Kidney (tissue), 14 donors: ENCODE measurements around the gene ADH6. TPM values are rescaled to one million over a fixed set of nuclear protein-coding genes. Genes with fewer than 3 reads are reported as not detected.

Source experiments
- DNase-seq, 5 donors: peaks; one replicate each; pipeline ENCODE4 v3.0.0-alpha.2; 2013 to 2020
- FAIRE-seq: peaks from 2 replicates; lab custom pipeline; 2012; peaks lifted over from hg19 to GRCh38; lab: Jason Lieb, UNC
- H3K27ac ChIP-seq, 2 donors: one replicate each; pipeline ENCODE4 v1.7.0; 2013; ENCODE audit warnings: low read depth in 2 of 2, low read length in 2 of 2, inconsistent platforms in 1 of 2
- H3K27me3 ChIP-seq: one replicate; pipeline ENCODE4 v1.7.1; 2013; ENCODE audit warnings: low read length, inconsistent platforms; ENCODE audit not compliant: control insufficient read depth, insufficient read depth
- H3K36me3 ChIP-seq, 3 donors: one replicate each; pipeline versions ENCODE4 v1.7.0 to v1.7.1; 2013; ENCODE audit warnings: low read length in 3 of 3, control low read depth in 1 of 3, inconsistent platforms in 1 of 3; ENCODE audit not compliant: insufficient read depth in 3 of 3, control insufficient read depth in 2 of 3
- H3K4me1 ChIP-seq, 3 donors: one replicate each; pipeline versions ENCODE4 v1.7.0 to v1.7.1; 2013; ENCODE audit warnings: low read length in 3 of 3, inconsistent platforms in 1 of 3, low read depth in 1 of 3; ENCODE audit not compliant: control insufficient read depth in 2 of 3, insufficient read depth in 2 of 3
- H3K4me3 ChIP-seq, 3 donors: one replicate each; pipeline versions ENCODE4 v1.7.0 to v1.8.1; 2013; ENCODE audit warnings: low read length in 3 of 3, control low read depth in 1 of 3, inconsistent platforms in 1 of 3
- H3K9ac ChIP-seq, 3 donors: one replicate each; pipeline versions ENCODE4 v1.7.0 to v1.7.1; 2013; ENCODE audit warnings: low read length in 3 of 3, control low read depth in 1 of 3, inconsistent platforms in 1 of 3
- H3K9me3 ChIP-seq, 3 donors: one replicate each; pipeline versions ENCODE4 v1.7.0 to v1.7.1; 2013; ENCODE audit warnings: low read length in 3 of 3, control low read depth in 1 of 3, inconsistent platforms in 1 of 3; ENCODE audit not compliant: control insufficient read depth in 2 of 3, insufficient read depth in 1 of 3
- intact Hi-C: fragments of 100-400 bp; cut with DNase I; formaldehyde crosslinking; loops from one replicate; pipeline ENCODE4 v1.11.1; 2022
- polyA plus RNA-seq: library from polyadenylated mRNA; stranded (reverse); fragments of 350-450 nt; fragmentation: Illumina TruSeq; extraction: RNeasy Lipid Tissue Mini Kit (QIAGEN cat#74804); gene quantifications from one replicate; pipeline ENCODE4 v1.2.3, GENCODE V29; 2014; ENCODE audit warnings: low read depth, low replicate concordance; ENCODE audit not compliant: insufficient read depth
- total RNA-seq: library from RNA; stranded (reverse); fragmentation: NEBNext Ultra II Directional; extraction: Animal tissue kit (Norgen Biotek cat#: 25700); gene quantifications from one replicate; pipeline ENCODE4 v1.2.1, GENCODE V29; 2021
- TF ChIP-seq, protein P1 (sequence below): IDR thresholded peaks from 3 replicates; pipeline ENCODE4 v1.5.1; 2012; ENCODE audit warnings: mild to moderate bottlenecking, moderate library complexity, borderline replicate concordance; ENCODE audit not compliant: insufficient read depth; ENCODE audit errors: extremely low read depth
- donor health status: control.
- donor health status: control.
- donor health status: control.
- donor health status: control.
- donor health status: control.
- donor health status: DM: yes; HTN: yes; CAD: no.
- donor health status: Normal renal cell carcinoma (clear cell type).

The ADH6 gene
- total and polyA plus RNA-seq, 2 donors from 2014 or later, result 10.2 to 39.2 TPM

GRCh38 chr4:99179626-99180025, 39.4 kb downstream of the ADH6 start:
- FAIRE-seq, result no peak
- no peaks in the 10 kb centered on the region for H3K4me1 ChIP-seq
- no peaks in the 10 kb centered on the region for H3K27me3 ChIP-seq
- no peak overlapping the region for H3K4me3 ChIP-seq
- TF ChIP-seq, protein P1, sequence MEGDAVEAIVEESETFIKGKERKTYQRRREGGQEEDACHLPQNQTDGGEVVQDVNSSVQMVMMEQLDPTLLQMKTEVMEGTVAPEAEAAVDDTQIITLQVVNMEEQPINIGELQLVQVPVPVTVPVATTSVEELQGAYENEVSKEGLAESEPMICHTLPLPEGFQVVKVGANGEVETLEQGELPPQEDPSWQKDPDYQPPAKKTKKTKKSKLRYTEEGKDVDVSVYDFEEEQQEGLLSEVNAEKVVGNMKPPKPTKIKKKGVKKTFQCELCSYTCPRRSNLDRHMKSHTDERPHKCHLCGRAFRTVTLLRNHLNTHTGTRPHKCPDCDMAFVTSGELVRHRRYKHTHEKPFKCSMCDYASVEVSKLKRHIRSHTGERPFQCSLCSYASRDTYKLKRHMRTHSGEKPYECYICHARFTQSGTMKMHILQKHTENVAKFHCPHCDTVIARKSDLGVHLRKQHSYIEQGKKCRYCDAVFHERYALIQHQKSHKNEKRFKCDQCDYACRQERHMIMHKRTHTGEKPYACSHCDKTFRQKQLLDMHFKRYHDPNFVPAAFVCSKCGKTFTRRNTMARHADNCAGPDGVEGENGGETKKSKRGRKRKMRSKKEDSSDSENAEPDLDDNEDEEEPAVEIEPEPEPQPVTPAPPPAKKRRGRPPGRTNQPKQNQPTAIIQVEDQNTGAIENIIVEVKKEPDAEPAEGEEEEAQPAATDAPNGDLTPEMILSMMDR, result no peak
- no peak overlapping the region for H3K27ac ChIP-seq
- DNase-seq, result peak in 2 of 5 donors; percentile 2 to 63
- H3K36me3 ChIP-seq, result no peaks in the 10 kb centered on the region
- H3K9me3 ChIP-seq, result peaks cover 0 to 5% (median 0%) of the 10 kb centered on the region in 3 donors
- H3K9ac ChIP-seq, result no peak overlapping the region
- intact Hi-C loops, result no loop called here

- FAIRE-seq (no peak), DNase-seq (no peak)
- H3K9ac ChIP-seq, result no peak overlapping the region
- H3K4me3 ChIP-seq, result no peak overlapping the region
- no peaks in the 10 kb centered on the region for H3K36me3 ChIP-seq
- H3K4me1 ChIP-seq, result no peaks in the 10 kb centered on the region
- no peaks in the 10 kb centered on the region for H3K27me3 ChIP-seq
- peaks cover 0 to 5% (median 0%) of the 10 kb centered on the region in 3 donors for H3K9me3 ChIP-seq
- TF ChIP-seq, protein P1, result no peak
- no peak overlapping the region for H3K27ac ChIP-seq
- intact Hi-C loops, result no loop called here
Measured at GRCh38 chr4:99179178-99179577, 39.9 kb downstream of the ADH6 start.

GRCh38 chr4:99166544-99166943, 52.5 kb downstream of the ADH6 start:
- TF ChIP-seq, protein P1, result no peak
- intact Hi-C loops, result no loop called here
- peaks cover 0 to 4% (median 0%) of the 10 kb centered on the region in 3 donors for H3K9me3 ChIP-seq
- DNase-seq (no peak), FAIRE-seq (no peak)
- no peaks in the 10 kb centered on the region for H3K36me3 ChIP-seq
- H3K4me3 ChIP-seq, result no peak overlapping the region
- H3K9ac ChIP-seq, result no peak overlapping the region
- H3K27me3 ChIP-seq, result no peaks in the 10 kb centered on the region
- H3K27ac ChIP-seq, result no peak overlapping the region
- H3K4me1 ChIP-seq, result no peaks in the 10 kb centered on the region

- Histone ChIP-seq H3K27me3 (no peaks in the 10 kb centered on the region), H3K36me3 (no peaks in the 10 kb centered on the region), H3K9ac (no peak overlapping the region), H3K27ac (no peak overlapping the region), H3K9me3 (peaks cover 0 to 4% (median 0%) of the 10 kb centered on the region in 3 donors), H3K4me3 (no peak overlapping the region), H3K4me1 (no peaks in the 10 kb centered on the region)
- intact Hi-C loops, result no loop called here
- TF ChIP-seq, protein P1, result no peak
- no peak for DNase-seq
- FAIRE-seq, result no peak
Measured at GRCh38 chr4:99165978-99166377, 53.1 kb downstream of the ADH6 start.
